Stimulated activated memory B cell treated with anti-CD40 and anti-IgM and Interleukin-4, amounts not matched to agents 10 μg/mL and 1 μg/mL and 100 μg/mL, for 72 hours (primary cell): Measurements from ENCODE around the gene SYT8.
A peak's percentile ranks its signal among the peaks of the same experiment; 100 is the strongest.
"Not testable (repeated sequence)": the region's sequence is repeated elsewhere in the genome, so short reads cannot be mapped to it uniquely, and the experiment has no call there.

Experiments
- ATAC-seq: fragments of 150-1000 bp; cut with Tn5 transposase; 2 replicates; pipeline ENCODE4 v1.10.0; 2021
- H3K27ac Mint-ChIP-seq: one replicate; pipeline ENCODE4 v1.8.0; 2022; ENCODE audit warnings: mild to moderate bottlenecking, mixed read lengths
- H3K27me3 Mint-ChIP-seq: one replicate; pipeline ENCODE4 v1.8.0; 2022; ENCODE audit warnings: mixed read lengths
- H3K36me3 Mint-ChIP-seq: one replicate; pipeline ENCODE4 v1.8.0; 2022; ENCODE audit warnings: mixed read lengths
- H3K4me1 Mint-ChIP-seq: one replicate; pipeline ENCODE4 v1.8.0; 2022; ENCODE audit warnings: mixed read lengths
- H3K4me3 Mint-ChIP-seq: one replicate; pipeline ENCODE4 v1.8.0; 2022; ENCODE audit warnings: mild to moderate bottlenecking, moderate library complexity, mixed read lengths
- H3K9me3 Mint-ChIP-seq: one replicate; pipeline ENCODE4 v1.8.0; 2022; ENCODE audit warnings: mixed read lengths

The SYT8 gene

DNA sequence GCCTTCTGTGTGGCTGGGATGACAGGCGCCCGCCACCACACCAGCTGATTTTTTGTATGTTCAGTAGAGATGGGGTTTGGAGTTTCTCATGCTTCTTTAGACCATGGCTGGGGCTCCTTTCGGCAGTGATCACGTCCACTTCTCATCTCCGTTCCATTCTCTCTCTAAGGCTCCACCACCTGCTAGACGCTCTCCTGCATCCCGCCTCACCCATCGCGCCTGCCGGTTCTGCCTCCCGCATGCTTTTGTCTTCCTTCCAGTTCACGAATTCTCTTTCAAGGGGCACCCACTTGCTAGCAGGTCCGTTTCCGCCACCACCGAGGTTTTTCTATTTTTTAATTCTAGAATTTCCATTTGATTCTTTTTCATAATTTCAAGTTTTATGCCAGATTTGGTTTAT is 22.0 kb upstream of the SYT8 start:
- no peak overlapping the region for H3K27ac Mint-ChIP-seq
- peaks cover 6% of the 10 kb centered on the region for H3K36me3 Mint-ChIP-seq
- peaks cover 4% of the 10 kb centered on the region for H3K9me3 Mint-ChIP-seq
- H3K4me3 Mint-ChIP-seq, result no peak overlapping the region
- no peaks in the 10 kb centered on the region for H3K4me1 Mint-ChIP-seq
- ATAC-seq, result no peak
- H3K27me3 Mint-ChIP-seq, result peaks cover 39% of the 10 kb centered on the region

DNA sequence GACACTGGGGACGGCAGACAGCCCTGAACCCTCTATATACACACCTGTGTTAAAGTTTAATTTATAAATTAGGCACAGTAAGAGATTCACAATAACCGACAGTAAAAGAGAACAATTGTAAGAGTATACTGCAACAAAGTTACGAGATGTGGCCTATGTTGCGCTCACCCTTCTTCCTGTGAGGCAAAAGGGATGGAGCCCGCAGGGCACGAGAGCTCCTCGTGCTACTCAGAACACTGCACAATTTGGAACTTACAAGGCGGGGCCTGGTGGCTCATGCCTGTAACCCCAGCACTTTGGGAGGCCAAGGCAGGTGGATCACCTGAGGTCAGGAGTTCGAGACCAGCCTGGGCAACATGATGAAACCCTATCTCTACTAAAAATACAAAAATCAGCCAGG is 21.4 kb upstream of the SYT8 start:
- H3K9me3 Mint-ChIP-seq, H3K27ac Mint-ChIP-seq, ATAC-seq, H3K4me3 Mint-ChIP-seq, H3K4me1 Mint-ChIP-seq, H3K36me3 Mint-ChIP-seq: not testable (repeated sequence)
- H3K27me3 Mint-ChIP-seq, result peaks cover 39% of the 10 kb centered on the region

DNA sequence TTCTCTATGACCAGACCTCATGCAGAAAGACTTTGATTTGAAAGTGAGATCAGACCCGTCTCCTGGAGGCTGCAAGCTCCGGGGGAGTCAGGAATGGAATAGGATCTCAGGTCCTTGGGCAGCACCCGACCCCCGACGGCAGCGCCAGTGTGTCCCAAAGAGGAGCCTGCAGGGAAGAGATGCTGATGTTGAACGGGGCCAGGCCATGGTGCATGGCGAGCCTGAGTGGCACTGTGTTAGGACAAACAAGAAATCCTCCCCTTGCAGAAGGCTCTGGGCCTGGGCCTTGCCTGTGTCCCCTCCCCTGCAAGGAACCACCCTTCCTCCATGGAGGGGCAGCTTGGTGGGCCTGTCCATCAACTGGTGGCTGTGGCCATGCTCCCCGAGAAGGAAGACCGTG is 20.1 kb upstream of the SYT8 start:
- Mint-ChIP-seq H3K27ac (no peak overlapping the region), H3K9me3 (peaks cover 12% of the 10 kb centered on the region), H3K4me3 (no peak overlapping the region), H3K4me1 (no peaks in the 10 kb centered on the region), H3K27me3 (peaks cover 32% of the 10 kb centered on the region), H3K36me3 (peaks cover 6% of the 10 kb centered on the region)
- ATAC-seq, result no peak

DNA sequence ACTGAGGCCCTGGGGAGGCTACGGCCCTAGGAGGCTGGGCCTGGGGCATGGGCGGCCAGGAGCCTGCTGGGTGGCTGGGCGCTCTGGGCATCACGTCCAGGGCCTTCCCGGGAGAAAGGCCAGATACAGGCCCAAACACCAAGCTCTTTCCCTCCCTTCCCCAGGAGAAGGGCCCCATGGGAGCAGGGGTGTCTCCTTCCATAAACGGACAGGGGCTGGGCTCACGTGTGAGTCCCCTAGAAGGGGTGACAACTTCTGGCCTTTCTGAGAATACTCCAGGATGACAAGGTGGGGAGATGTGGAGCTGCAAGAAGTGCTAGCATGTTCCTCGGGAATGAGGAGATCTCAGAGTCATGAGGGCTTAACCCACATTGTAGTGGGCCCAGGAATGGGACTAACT is 19.5 kb upstream of the SYT8 start:
- Mint-ChIP-seq H3K4me3 (no peak overlapping the region), H3K36me3 (peaks cover 6% of the 10 kb centered on the region), H3K9me3 (peaks cover 12% of the 10 kb centered on the region), H3K4me1 (no peaks in the 10 kb centered on the region), H3K27me3 (peaks cover 29% of the 10 kb centered on the region), H3K27ac (no peak overlapping the region)
- no peak for ATAC-seq

DNA sequence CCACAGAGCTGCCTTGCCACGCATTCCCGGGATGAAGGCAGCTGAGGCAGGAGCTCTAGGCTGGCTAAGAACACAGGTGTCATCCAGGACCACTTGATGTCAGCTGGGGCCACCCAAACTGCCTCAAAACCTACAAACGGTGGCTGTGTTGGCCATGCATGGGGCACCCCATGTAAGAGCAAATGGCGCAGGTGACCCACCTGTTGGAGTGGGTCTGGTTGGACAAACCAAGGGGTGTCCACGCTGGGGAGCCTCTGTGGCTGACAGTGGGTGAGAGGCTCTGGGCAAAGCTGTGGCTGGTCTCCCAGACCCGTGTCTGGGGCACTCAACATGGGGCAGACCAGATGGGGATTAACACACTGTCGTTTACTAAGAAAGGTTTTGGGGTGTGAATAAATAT is 19.0 kb upstream of the SYT8 start:
- Mint-ChIP-seq H3K27me3 (peaks cover 30% of the 10 kb centered on the region), H3K4me1 (no peaks in the 10 kb centered on the region), H3K27ac (no peak overlapping the region), H3K4me3 (no peak overlapping the region), H3K36me3 (peaks cover 6% of the 10 kb centered on the region), H3K9me3 (peaks cover 12% of the 10 kb centered on the region)
- no peak for ATAC-seq

DNA sequence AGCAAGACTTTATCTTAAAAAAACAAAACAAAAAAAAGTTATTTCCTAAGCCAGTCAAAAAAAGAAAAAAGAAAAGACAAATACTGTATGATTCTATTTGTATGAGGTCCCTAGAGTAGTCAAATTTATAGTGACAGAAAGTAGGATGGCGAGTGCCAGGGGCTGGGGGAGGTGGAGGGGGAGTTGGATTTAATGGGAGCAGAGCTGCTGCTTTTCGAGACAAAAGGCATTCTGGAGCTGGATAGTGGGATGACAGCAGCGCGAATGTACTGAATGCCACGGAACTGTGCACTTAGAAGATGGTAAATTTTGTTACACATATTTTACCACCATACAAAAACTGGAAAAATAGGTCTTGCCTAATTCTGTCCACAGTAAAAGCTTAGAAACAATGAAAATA is 17.8 kb upstream of the SYT8 start:
- H3K9me3 Mint-ChIP-seq, result peaks cover 19% of the 10 kb centered on the region
- peaks cover 6% of the 10 kb centered on the region for H3K36me3 Mint-ChIP-seq
- no peak for ATAC-seq
- H3K27ac Mint-ChIP-seq, result no peak overlapping the region
- H3K4me3 Mint-ChIP-seq, result no peak overlapping the region
- no peaks in the 10 kb centered on the region for H3K4me1 Mint-ChIP-seq
- peaks cover 36% of the 10 kb centered on the region for H3K27me3 Mint-ChIP-seq

DNA sequence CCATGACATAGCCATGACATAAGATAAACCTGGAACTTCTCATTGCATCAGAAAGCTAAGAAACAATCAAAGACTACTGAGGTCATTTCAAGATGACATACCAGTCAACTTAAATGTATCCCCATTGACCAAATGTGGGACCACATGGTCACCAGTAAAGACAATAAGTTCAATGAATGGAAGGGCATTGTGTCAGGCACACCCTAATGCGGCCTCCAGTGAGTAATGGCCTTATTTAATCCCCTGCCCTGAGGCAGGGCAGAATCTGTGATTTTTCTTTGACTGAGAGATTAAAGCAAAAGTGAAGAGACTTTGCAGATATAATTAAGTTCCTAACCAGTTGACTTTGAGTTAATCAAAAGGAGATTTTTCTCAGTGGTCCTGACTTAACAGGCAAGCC is 17.3 kb upstream of the SYT8 start:
- peaks cover 19% of the 10 kb centered on the region for H3K9me3 Mint-ChIP-seq
- H3K4me3 Mint-ChIP-seq, result no peak overlapping the region
- no peak overlapping the region for H3K27ac Mint-ChIP-seq
- peaks cover 31% of the 10 kb centered on the region for H3K27me3 Mint-ChIP-seq
- H3K36me3 Mint-ChIP-seq, result peaks cover 6% of the 10 kb centered on the region
- no peaks in the 10 kb centered on the region for H3K4me1 Mint-ChIP-seq
- ATAC-seq, result no peak

DNA sequence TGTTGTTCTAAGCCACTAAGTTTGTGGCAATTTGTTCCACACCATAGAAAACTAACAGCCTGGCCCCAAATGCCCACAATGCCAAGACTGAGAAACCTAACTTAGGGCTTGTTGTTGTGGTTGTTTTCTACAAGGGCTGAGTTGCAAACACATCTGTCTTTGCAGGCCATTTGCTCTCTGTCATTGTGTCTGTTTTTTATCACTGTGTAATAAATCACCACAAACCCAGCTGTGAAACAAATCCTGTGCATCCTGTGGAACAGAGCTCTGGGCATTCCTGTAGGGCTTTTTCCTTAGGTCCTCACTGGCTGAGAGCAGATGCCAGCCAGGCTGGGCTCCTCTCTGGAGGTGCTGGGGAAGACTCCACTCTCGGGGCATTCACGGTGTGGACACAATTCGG is 15.7 kb upstream of the SYT8 start:
- H3K4me3 Mint-ChIP-seq, result no peak overlapping the region
- H3K27me3 Mint-ChIP-seq, result peaks cover 32% of the 10 kb centered on the region
- ATAC-seq, result no peak
- H3K36me3 Mint-ChIP-seq, result no peaks in the 10 kb centered on the region
- H3K4me1 Mint-ChIP-seq, result peaks cover 3% of the 10 kb centered on the region
- H3K9me3 Mint-ChIP-seq, result peaks cover 16% of the 10 kb centered on the region
- H3K27ac Mint-ChIP-seq, result no peak overlapping the region

DNA sequence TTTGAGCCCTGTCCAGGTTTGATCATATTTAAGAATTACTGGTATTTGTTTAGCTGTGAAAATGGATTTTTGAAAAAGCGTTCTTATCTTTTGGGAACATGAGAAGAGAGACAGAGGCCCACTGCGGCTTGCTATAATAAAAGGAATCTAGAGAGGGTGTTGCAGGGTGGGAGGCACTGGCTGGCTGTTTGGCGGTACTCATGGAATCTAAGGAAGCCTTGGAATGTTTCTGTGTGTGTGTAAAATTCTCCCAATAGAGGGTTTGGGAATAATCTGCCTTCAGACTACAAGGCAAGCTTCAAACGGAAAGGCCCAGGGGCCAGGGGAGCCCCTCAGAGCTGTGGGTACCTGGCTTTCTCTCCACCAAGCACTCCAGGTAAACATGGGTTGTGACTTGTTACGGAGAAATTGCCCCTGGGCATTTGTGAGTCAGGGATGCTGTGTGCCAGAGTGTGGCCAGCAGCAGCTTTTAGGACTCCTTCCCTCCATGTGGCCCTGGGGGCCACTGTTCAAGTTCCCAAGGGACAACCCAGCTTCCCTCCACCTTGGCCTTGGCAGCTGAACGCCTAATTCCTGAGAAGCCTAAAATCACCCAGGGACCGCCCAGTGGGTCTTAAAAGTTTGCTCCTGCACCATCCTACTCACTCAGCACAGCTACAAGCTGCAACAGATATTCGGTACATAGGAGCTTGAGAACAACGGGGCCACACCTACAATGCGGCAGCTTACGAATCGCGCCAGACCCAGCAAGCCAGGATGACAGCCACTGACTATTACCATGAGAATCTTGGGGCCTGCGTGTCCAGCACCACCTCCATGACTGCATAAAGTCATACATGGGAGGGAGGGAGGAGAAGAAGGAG is 14.1 kb upstream of the SYT8 start:
- H3K36me3 Mint-ChIP-seq, result no peaks in the 10 kb centered on the region
- peaks cover 30% of the 10 kb centered on the region for H3K27me3 Mint-ChIP-seq
- no peak for ATAC-seq
- H3K27ac Mint-ChIP-seq, result no peak overlapping the region
- peaks cover 4% of the 10 kb centered on the region for H3K4me1 Mint-ChIP-seq
- no peak overlapping the region for H3K4me3 Mint-ChIP-seq
- peaks cover 16% of the 10 kb centered on the region for H3K9me3 Mint-ChIP-seq

DNA sequence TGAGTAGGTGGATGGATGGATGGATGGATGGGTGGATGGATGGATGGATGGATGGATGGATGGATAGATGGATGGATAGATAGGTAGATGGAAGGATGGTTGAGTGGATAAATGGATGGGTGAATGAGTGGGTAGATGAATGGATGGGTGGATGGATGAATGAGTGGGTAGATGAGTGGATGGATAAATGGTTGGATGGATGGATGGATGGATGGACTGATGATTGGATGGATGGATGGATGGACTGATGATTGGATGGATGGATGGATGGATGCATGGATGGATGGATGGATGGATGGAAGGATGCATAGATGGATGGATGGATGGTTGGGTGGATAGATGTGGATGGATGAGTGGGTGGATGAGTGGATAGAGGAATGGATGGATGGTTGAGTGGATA is 13.2 kb upstream of the SYT8 start:
- Mint-ChIP-seq H3K4me3 (no peak overlapping the region), H3K4me1 (peaks cover 4% of the 10 kb centered on the region), H3K27me3 (peaks cover 35% of the 10 kb centered on the region), H3K36me3 (no peaks in the 10 kb centered on the region), H3K9me3 (peaks cover 16% of the 10 kb centered on the region), H3K27ac (no peak overlapping the region)
- no peak for ATAC-seq

DNA sequence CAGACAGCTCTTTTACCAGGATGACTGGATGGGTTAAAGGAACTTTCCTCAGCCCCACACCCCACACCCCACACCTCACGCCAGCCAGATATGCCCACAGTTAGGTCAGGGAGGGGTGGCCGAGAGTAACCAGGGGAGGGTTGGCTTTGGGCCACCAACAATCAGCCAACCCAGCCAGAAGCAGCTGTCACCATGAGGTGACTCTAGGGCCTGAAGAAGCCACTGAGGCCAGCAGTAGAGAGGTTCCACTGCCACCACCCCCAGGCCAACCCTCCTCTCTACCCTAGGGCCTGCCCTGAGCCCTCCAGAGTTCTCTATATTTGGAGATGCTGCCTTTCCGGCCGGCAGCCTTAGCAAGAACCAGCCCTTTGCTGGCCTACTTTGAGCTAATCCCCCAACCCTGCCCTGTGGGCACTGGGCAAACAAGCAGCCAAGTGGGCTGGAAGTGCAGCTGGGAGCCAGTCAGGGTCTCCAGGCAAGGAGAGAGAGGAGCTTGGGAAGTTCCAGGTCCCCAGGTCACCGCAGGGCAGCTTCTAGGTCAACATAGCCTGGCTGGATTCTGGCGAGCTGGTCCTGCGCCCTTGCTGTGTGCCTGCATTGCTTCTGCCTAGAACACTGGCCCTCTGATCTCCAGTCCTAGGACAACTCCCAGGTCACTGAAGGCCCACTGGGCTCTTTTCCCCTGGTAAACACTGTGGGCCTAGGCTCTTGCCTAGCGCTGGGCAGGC is 12.0 kb upstream of the SYT8 start:
- H3K36me3 Mint-ChIP-seq, result no peaks in the 10 kb centered on the region
- H3K4me1 Mint-ChIP-seq, result peaks cover 4% of the 10 kb centered on the region
- peaks cover 16% of the 10 kb centered on the region for H3K9me3 Mint-ChIP-seq
- no peak for ATAC-seq
- H3K27me3 Mint-ChIP-seq, result peaks cover 48% of the 10 kb centered on the region
- H3K27ac Mint-ChIP-seq, result no peak overlapping the region
- no peak overlapping the region for H3K4me3 Mint-ChIP-seq

DNA sequence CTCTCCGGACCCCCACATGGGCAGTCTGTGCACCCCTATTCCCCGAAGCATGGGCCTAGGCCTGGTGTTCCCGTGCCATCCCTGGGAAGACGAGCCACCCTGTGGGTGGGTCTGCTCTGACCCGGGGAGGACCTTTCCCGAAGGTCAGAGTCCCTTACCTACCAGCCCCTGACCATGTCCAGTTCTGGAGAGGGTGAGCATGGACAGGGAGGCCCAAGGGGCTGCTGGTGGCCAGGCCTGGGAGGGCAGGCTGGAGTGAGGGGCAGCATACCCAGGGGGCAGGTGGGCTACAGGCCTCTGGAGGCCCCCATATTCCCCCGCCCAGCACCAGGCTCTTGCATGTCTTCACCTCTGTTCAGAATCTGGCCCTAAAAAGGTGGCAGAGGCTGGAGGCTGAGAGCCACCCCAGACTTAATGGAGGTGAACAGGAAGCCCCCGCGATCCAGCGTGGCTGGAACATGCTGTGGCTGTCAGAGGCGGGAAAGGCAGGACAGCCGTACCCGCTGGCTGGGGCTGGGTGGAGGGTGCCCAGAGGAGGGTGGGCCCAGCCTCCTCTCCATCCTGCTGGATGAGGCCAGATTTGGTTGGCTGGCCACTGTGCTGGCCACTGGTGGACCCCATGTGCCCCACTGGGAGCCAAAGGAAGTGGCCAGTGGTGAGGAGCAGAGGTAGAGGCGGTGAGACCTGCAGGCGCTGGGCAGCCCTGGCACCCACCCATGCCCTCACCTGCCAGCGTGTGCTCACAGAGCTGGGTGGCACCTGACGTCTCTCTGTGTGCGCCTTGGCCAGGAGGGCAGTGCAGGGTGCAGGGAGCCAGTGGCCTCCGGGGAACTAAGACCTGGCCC is 11.2 kb upstream of the SYT8 start:
- Mint-ChIP-seq H3K27me3 (peaks cover 55% of the 10 kb centered on the region), H3K4me3 (no peak overlapping the region), H3K36me3 (no peaks in the 10 kb centered on the region), H3K4me1 (peaks cover 4% of the 10 kb centered on the region), H3K27ac (no peak overlapping the region), H3K9me3 (peaks cover 13% of the 10 kb centered on the region)
- ATAC-seq, result no peak

DNA sequence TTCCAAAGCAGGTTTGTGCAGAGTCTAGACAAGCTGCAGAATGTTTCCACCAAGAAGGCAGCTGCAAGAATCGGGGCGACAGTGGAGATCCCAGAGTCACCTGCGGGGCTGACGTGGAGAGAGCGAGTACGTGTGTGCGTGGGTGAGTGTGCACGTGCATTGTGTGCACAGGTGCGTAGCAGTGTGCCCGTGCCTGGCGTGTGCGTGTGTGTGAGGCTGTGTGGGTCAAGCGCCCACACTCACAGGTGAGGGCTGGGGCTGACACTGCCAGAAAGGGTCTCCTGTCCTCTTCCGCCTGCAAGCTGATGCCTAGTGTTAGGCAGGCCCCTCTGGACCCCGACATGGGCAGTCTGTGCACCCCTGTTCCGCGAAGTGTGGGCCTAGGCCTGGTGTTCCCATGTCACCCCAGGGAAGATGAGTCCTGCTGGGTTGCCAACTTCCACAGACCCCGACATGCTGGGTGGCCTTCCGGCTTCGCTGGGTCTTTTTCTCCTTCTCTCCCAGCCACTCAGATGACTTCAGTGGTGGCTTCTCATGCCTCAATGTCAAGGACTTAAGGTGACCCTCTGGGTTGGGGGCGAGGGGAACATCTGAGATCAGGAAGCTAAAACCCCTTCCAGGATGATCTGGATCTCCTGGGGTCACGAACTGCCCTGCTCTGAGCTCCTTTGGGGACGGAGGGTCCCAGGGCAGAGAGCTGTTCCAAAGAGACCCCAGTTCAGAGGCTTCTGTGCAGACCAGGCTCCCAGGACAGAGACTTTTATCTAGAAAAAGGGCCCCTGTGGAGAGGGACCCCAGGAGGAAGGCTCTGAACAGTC is 10.4 kb upstream of the SYT8 start:
- Mint-ChIP-seq H3K9me3 (peaks cover 9% of the 10 kb centered on the region), H3K27ac (no peak overlapping the region), H3K4me1 (peaks cover 4% of the 10 kb centered on the region), H3K27me3 (peaks cover 63% of the 10 kb centered on the region), H3K36me3 (no peaks in the 10 kb centered on the region), H3K4me3 (no peak overlapping the region)
- ATAC-seq, result no peak

DNA sequence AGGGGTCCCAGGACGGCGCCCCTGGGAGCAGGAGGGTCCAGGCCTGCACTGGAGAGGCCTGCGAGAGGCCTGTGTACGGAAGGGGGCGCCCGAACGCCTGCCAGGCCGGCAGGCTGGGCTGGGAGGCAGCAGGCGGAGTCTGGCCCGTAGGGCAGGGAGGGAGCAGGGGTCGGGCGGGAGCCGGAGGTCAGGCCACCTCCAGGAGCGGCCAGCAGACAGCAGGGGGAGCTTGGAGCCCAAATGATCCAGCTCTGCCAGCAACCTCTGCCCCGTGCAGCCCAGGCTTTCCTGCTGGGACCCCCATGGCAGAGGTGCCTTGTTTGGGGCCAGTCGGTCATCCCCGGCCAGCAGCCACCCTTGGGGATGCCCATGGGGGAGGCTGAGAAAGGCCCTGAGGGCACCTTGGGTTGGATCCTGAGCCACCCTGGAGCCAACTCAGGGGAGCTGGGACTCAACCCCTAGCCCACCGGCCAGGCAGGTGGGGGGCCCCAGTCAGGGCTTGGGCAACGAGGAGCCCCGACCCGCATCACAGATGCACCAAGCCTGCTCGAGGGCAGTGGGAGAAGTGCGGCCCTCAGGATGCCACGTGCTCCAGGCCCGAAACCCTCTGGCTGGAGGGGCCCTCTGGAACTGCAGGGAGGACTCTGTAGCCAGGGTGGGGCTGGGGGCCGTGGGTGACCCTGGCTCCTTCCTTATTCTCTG is 9.6 kb upstream of the SYT8 start:
- H3K4me3 Mint-ChIP-seq, result no peak overlapping the region
- H3K4me1 Mint-ChIP-seq, result peaks cover 4% of the 10 kb centered on the region
- ATAC-seq, result peak; percentile 32
- H3K36me3 Mint-ChIP-seq, result no peaks in the 10 kb centered on the region
- no peak overlapping the region for H3K27ac Mint-ChIP-seq
- peaks cover 66% of the 10 kb centered on the region for H3K27me3 Mint-ChIP-seq
- peaks cover 8% of the 10 kb centered on the region for H3K9me3 Mint-ChIP-seq
